ENCODE data around the gene BBOX1. TPM values are rescaled to one million over a fixed set of nuclear protein-coding genes. Genes with fewer than 3 reads are reported as not detected.

BBOX1 gene
- polyA plus RNA-seq, 1 donor = 0.21 TPM

DNA sequence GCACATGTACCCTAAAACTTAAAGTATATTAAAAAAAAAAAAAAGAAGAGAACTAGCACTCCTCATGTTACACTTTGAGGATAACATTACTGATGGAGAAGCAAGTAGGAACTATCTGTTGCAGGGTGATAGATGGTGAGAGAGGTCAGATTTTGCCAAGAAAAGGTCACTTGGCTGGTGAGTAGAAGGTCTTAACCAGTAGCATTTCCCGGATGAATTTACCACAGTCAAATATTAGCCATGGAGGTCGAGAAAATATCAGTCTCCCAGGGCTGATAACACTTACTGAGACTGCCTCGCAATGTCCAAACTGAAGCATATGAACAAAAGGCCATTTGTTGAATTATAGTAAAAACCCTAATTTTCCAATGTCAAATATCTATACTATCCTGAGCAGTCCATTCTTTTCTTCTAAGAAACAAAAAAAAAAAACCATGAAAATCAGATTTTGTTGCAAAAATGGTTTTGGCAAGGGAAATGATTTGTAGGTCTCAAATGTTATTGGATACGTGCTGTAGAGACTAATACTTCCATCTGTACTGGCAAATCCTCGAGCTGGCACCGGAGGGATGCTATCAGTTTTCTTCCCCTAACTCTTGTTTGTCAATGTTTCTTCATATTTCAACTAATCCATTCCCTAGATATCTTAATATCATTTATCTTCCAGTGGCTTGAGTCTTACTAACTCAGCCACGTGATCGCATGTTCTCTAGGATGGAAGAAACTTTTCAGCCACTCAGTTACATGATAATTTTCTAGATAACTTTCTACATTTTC is 14.5 kb upstream of the BBOX1 start:
- DNase-seq = no peak

DNA sequence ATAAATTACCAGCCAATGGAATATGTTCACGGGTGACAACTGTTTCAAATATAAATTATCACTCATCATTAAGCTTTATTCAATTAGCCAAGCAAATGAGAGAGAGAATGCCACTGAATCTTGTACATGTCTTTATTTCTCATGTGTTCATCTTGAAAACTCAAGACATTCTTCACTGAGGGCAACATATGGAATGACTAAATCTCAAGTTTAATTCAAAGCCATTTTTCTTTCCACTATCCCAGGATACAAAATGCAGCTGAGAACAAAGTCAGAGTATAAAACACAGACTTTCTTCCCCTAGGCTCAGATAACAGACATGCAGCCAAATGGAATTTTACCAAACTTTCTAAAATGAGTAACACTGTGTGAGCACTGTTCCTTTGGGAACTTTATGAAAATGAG is 12.1 kb upstream of the BBOX1 start:
- peak; percentile 80 for DNase-seq

DNA sequence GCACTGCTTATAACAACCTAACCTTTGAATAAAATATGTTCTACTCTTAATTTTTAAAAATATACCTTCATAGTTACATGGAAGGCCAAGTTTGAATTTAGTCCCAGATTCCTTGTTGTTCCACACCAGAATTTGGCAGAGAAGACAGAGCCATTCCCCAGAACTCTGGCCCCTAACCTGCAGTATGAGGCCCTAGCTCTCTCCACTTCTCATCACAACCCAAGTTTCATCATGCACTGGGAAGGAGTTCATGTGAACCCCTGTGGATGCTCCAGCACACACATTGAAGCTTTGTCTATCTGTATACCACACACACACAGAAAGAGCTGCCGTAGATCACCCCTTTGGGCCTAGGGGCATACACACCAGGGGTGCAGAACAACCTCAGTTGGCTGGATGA is 10.6 kb upstream of the BBOX1 start:
- DNase-seq = no peak

DNA sequence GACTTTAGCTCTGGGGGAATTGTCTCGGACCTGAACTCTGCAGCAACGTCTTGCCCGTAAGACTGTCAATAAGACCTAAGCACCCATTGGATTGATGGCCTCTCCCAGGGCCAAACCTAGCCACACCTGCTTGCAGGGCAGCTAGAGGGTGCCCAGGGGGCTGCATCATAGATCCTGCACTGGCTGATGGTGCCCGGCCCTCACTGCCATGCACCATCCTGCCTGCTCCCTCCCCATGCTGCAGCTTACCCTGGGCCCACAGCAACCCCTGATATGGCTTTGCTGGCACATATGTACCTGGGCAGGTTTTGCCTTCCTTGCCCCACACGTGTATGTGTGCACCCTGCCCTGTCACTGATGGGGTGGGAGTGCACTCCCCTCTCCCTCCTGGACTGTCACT is 8.9 kb upstream of the BBOX1 start:
- no peak for DNase-seq

DNA sequence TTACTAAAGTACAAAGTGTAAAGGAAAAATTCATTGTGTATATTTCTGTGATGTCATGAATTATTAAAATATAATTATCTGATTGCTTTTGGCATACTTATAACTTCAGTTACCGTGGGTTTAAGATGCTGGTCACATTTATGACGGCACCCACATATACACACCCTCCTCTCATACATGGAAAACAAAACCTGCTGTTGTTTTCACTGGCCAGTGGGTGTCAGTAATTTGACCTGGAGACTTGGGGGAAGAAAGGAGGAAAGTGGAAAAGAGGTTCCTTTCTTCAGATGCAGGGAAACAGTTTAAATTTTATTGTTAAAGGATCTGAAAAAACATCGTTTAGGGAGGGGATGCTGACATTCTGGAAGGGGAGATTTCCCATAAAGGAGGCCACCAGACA is 742 bp upstream of the BBOX1 start:
- DNase-seq = no peak

DNA sequence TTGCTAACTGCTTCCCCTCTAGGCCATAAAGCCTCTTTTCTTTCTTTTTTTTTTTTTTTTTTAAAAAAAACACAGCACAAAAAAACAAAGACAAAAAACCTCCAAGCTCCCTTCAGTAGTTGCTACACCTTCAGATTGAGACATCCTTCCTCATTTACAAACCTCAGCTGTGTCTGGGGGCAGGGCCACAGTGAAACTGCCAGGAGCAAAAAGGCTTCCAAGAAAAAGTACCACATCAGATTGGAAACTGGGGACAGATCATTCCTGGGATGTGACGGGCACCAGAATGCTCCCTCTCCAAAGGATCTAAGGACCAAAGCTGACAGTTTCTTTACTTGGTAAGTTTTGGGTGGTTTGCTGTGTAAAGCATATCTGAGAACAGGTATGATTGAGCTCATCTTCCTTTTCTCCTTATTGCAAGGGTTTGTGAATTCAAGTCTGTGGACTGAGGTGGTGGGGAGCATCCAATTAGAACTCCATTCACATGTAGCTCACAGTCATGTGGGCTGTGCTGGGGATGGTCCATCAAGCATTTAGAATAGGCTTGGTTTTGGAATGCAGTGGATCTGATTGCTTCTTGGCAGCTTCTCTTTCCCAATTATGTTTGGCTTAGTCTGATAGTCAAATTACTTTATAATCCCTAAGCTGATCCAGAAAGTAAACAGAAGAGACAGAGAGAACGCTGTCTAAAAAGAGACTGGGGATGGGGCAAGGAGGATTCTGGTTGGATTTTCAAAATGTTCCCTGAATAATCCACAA is 705 bp downstream of the BBOX1 start:
- no peak for DNase-seq

DNA sequence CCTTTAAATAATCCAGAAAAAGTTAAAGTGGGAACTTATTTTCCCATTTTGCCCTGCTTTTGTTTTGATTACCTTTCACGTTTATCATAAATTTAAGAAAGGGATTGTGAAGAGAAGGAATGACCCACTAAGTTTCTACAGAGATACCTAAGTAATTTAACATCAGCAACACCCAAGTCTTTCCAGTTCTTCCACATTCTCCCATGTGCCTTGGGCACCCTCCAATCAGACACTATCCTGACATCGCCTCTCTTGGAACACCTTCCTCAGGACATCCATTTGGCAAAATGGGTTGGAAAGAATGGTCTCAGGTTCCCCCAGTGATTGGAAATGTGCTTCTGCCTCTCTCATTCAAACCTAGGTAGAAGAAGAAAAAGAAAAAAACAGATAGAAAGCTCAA is 6.3 kb downstream of the BBOX1 start:
- no peak for DNase-seq

DNA sequence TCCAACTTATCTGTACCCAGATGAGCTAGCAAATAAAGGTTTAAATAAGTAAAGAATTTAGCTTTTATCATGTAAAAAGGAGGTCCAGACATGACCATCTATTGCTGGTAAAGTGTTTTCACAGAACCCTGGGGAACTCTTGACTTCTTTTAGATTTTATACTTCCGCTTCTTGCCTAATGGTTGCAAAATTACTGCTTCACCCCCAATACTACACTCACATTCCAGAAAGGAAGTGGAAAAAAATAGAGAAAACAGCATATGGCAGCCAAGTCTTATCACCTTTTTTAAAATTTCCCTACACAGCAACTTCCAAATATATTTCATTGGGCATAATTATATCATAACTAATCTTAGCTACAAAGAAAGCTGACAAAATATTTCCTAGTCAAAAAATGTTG is 12.1 kb downstream of the BBOX1 start:
- DNase-seq = no peak

DNA sequence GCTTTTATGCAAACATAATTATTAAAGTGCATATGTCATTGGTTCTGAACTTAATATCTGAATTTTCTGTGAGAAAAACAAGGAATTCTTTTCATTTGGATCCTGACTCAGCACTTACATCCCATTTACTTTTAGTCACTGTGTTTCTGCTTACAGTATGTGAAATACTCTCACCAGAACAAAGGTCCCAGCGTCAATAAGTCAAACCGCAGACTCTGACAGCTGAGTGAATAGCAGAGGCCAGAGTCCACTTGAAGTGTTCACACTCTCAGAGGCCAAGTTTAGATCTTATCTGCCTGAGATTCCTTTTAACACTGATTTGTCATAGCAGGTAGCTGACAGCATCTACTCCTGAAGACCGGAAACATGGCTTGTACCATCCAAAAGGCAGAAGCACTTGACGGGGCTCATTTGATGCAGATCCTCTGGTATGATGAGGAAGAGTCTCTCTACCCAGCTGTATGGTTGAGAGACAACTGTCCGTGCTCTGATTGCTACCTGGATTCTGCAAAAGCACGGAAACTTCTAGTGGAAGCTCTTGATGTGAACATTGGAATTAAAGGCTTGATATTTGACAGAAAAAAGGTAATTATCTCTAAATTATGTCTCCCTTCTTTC is 14.6 kb downstream of the BBOX1 start:
- no peak for DNase-seq

DNA sequence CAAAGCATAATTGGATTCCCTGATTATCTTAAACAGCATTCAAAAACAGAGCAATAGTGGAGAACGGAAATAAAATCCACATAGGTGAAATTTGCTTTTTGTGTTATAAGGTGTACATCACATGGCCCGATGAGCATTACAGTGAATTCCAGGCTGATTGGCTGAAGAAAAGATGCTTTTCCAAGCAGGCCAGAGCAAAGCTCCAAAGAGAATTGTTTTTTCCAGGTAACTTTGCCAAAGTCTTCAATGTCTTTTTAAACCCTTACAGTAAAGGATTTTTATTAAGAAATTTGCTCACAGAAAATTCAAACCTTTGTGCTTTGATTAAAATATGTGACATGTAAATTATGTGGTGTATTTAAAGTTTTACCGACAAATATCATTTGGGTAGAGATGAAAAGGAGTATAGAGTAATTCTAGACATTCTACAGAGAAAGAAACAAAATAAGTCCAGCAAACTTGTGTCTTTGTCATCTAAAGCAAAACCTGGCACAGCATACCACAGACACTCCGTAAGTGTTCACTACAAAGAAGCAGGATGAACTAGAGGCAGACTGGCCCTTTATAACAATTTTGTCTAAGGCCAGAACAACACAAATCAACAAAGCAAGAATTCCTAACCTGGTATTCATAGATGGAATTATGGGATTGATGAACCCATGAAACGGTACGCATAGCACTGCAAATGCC is 16.6 kb downstream of the BBOX1 start:
- peak; percentile 68 for DNase-seq

DNA sequence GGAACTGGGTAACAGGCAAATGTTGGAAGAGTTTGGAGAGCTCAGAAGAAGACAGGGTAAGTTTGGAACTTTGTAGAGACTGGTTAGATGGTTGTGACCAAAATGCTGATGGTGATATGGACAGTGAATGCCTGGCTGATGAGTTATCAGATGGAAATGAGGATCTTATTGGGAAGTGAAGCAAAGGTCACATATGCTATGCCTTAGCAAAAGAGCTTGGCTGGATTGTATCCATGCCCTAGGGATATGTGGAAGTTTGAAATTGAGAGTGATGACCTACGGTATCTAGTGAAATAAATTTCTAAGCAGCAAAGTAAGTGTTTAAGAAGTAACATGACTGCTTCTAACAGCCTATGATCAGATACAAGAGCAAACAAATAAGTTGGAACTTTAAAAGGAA is 17.8 kb downstream of the BBOX1 start:
- no peak for DNase-seq

DNA sequence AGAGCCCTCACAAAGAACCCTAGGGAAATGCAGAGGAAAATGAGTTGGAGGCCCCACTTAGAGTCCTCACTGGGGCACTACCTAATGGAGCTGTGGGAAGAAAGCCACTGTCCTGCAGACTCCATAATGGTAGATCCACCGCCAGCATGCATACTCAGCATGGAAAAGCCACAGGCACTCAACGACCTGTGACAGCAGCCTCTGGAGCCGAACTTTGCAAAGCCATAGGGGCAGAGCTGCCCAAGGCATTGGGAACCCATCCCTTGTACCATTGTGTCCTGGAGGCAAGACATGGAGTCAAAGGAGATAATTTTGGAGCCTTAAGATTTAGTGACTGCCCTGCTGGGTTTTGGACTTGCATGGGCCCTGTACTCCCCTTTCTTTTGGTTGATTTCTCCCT is 18.8 kb downstream of the BBOX1 start:
- no peak for DNase-seq

DNA sequence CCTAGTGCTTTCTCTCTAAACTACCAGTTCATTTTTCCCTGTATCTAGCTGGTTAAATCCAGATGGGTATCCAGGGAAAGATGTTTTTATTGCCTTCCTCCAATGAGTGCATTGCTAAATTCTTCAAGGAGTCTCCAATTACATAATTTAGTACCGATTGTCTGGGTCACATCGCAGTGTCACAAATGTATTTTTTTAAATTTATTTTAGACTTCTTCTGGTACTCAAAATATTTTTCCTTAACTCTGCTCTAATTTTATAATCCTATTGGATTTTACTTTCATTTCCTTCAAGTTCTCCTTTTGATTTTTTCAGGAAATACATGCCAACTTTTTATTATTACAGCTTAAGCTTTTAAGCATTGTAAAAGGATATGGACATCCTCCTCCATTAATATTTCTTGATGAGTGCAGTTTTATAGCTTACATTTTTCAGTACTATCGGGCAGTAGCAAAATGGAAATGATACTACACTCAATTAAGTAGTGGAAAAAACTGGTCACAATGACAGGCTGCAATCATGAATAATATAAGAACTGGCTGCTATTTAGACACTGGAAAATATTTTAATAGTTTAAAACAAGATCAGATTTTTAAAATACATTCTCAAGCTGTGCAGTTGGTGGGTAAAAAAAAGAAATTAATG is 20.3 kb downstream of the BBOX1 start:
- peak; percentile 71 for DNase-seq

DNA sequence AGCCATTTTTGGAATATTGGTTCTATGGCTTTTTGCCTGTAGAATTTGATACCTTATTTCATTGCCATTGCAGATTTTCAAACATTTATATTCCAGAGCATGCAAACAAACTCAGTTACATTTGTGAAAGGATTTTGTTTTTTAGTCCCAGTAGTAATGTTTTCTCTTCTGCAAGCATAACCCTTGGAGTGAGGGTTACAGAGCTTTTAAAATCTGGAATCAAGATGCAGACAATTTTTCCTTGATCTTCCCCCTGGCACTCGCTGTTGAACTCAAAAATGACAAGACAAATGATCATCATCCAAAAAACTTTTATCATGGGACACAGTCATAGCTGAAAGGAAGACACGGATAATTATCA is 20.8 kb downstream of the BBOX1 start:
- peak; percentile 63 for DNase-seq

DNA sequence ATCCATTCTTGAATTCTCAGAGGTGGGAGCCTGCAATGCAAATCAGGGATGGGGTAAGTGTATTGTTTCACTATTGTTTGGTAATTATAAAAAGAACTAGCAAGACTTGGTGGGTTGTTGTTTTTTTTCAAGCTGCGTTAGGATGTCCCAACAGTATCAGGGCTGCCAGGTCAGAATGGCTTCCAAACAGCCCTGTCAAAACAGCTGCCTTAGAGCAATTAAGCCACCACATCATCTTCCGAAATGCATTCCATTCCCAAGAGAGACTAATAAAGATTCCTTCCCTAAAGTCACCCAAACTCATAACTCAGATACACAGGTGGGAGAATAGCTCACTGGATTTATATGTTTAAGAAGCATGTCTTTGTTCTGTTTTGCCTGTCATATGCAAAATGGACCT is 23.5 kb downstream of the BBOX1 start:
- no peak for DNase-seq

DNA sequence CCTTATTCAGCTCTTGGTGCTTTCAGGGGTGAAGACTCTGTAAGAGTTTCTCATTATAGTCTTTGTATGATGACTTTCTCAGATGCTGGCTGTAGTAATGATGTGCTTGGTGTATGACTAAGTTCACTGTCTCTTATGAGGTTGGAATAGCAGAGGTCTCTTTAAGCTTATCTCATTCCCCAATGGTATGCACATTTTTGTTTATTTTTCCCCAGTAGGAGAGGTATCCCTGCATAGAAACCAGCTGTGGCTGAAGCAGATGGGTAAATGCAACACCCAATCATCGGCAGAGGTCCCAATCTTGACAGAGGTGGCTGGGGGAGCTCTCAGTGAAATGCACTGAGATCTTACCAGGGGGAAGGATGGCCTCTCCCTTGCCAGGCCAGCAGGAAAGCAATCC is 34.6 kb downstream of the BBOX1 start:
- DNase-seq = no peak

DNA sequence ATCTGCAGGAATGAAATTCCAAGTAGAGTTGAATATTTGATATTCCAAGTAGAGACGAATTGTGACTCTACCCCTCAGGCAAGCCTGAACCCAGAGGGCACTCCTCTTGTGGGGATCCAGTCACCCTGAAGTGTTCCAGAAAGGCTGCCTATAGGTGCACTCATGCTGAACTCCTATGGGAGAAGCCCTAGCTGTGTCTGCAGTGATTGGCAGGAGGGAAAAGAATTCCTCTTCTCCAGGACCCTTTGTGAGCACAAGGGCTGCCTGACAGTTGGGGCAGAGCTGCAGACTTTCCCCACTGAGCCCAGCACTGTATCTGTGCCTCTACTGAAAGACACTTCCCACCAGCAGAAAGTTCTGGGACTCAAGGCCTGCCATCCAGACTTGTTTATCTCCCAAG is 35.0 kb downstream of the BBOX1 start:
- no peak for DNase-seq

DNA sequence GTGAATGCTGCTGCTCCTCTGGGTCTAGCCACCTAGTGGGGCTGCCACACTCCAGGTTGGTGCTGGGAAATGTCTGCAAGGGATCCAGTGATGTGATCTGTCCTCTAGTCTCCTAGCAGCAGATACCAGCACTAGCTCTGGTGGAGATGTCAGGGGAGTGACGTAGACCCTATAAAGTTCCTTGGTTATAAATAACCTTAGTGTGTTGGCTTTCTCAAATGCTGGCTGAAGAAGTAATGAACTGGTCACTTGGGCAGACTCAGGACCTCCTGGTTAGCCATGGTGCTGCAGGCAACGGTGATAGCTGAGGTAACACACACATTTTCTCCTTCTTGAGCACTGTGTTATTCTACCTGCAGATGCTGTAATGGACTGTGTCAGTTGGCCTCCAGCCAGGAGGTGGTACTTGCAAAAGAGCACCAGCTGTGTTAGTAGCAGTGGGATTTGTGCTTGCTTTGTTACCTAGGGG is 35.5 kb downstream of the BBOX1 start:
- DNase-seq = no peak

DNA sequence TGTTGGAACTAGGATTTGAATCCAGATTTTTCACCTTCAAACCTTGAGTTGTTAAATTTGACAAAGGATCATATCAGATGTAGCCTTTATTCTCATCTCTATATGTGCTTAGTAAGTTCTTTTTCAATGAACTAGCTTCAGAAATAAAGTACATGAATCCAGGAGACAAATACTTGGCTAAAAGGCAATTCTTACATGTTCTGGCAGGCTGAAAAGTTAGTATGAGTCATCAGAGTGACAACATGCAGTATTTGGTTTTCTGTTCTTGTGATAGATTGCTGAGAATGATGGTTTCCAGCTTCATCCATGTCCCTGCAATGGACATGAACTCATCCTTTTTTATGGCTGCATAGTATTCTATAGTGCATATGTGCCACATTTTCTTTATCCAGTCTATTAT is 40.4 kb downstream of the BBOX1 start:
- DNase-seq = no peak

DNA sequence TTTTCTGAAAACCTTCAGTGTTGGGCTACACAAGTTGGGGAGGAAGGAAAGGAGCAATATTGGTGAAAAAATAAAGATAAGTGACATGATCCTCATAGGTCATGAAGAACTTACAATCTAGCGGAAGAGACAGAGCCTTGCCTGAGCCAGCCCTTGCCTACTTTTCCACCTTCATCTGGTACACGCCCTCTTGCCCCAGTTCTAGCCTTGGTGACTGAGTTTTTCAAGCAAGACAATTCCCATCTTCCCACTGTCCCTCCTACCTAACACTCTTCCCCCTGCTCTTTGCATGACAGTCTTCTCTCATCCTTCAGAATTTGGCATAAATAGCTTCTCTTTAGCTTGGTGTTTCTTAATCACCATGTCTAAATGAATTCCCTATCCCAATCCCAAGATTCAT is 42.6 kb downstream of the BBOX1 start:
- no peak for DNase-seq

DNA sequence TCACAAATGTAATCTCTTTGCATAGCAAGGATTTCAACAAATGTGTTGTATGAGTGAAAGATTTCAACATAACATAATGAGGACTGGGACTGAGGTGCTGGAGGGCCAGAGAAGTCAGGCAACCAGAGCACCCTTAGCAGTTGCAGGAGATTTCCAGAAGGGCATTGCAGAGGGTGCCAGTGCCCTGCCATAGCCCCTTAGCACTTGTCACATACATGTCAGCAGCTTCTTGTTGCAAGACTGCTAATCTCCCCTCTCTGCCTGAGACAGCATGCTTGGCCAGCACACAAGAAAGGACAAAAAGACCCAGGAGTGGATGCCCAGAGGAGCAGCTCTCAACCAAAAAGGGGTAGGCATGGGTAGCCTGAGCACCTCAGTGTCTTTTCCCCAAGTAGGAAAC is 43.2 kb downstream of the BBOX1 start:
- DNase-seq = no peak

DNA sequence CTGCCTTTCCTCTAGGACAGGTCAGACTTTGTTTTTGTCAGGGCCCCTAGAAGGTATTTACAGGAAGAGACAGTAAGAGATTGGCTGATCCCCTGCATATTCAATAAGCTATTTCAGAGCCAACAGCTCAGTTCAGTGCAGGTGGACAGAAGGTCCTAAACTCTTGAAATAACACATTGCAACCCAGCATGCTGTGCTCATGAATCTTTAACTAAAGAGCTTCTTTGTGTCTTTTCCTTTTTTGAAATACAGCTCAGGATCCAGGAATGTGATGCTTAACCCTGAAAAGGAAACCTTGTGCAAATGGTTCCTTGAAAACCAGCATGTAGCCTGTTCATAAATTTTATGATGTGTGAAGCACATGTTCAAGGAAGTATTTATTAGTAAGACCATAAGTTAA is 43.9 kb downstream of the BBOX1 start:
- DNase-seq = no peak

DNA sequence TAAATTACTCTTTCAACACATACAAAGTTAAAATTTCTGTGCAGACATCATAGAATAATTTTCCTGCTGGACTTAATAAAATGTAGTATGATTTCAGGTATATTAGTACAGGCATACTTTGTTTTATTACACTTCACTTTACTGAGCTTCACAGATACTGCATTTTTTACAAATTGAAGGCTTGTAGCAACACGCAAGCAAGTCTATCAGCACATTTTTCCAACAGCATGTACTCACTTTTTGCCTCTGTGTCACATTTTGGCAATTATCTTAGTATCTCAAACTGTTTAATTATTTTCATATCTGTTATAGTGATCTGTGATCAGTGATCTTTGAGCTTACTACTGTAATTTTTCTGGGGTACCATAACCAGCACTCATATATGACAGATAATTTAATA is 44.5 kb downstream of the BBOX1 start:
- DNase-seq = no peak

Data from hindlimb muscle (tissue), 1 donor.